Measurements from ENCODE around the gene NOS1AP. TPM values are rescaled to one million over a fixed set of nuclear protein-coding genes. Genes with fewer than 3 reads are reported as not detected.

Gene NOS1AP
- total RNA-seq, 1 experiment from 2014 or later = 5.3 TPM

DNA sequence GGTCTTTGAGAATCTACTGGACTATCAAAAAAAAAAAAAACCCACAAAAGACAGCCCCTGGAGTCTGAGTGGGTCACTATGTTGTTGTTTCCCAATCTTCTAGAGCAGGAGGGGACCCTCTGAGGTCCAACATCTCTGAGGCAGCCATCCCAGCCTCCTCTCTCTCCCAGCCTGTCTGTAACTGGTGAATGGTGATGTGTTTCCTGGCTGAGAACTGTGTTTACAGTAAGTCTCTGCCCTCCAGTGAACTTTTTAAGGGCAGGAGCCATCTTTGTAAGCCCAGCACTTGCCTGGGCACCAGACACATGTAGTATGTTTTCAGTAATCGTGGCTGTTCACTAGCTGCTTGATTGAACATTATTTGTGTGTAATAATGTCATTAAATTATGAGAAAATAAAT is 221.5 kb downstream of the NOS1AP start (continued):
- TF ChIP-seq REST (IDR thresholded peaks at IDR 0.05; ENCODE audit: low read depth) (no peak), YY1 (IDR thresholded peaks at IDR 0.05; ENCODE audit: extremely low read depth, insufficient replicate concordance, low read depth, low read length) (no peak), ZFX (IDR thresholded peaks at IDR 0.05) (no peak), ZNF274 (IDR thresholded peaks at IDR 0.05; ENCODE audit: low read depth, low read length) (no peak), CTCF (IDR thresholded peaks at IDR 0.05 in 2 of 3, conservative IDR thresholded peaks at IDR 0.05 in 1 of 3; ENCODE audit: borderline replicate concordance in 1 of 3, insufficient read depth in 1 of 3, low read depth in 2 of 3, low read length in 2 of 3) (no peak), SP1 (IDR thresholded peaks at IDR 0.05; ENCODE audit: low read depth) (no peak)
- TF ChIP-seq, protein P1, sequence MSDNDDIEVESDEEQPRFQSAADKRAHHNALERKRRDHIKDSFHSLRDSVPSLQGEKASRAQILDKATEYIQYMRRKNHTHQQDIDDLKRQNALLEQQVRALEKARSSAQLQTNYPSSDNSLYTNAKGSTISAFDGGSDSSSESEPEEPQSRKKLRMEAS (IDR thresholded peaks at IDR 0.05) = no peak

DNA sequence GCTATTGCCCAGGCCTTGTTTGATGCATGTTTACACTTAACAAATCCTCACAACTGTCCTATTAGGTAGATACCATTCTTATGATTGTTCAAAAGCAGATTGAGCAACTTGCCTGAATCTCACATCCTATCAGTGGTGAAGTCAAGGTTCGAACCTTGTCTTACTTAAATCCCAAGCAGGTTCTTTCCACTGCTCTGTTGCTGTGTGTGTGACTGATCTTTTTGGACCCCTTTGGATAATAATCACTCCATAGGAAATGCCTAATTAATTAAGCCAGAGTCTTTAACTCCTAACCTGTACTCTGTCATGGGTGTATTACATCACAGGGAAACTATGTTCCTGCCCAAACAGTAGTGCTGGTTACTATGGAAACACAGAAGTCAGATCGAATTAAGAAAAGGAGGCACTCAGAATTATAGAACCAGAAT is 222.9 kb downstream of the NOS1AP start:
- Histone ChIP-seq H3K4me3 (replicated peaks in 1 of 2; ENCODE audit: low read depth in 1 of 2, low read length in 2 of 2) (no peak overlapping the region), H3K9me3 (ENCODE audit: control insufficient read depth in 1 of 2, insufficient read depth in 1 of 2, low read depth in 1 of 2, low read length in 2 of 2) (no peaks in the 10 kb centered on the region), H3K9ac (ENCODE audit: low read length) (no peak overlapping the region), H3K9me2 (ENCODE audit: insufficient read depth) (no peaks in the 10 kb centered on the region), H3K27ac (ENCODE audit: low read depth, low read length) (no peak overlapping the region), H3K79me2 (ENCODE audit: insufficient read depth, low read length) (no peaks in the 10 kb centered on the region), H3K4me1 (ENCODE audit: control insufficient read depth in 1 of 2, insufficient read depth in 2 of 2, low read length in 2 of 2) (peaks cover 0 to 5% of the 10 kb centered on the region in 2 experiments; a peak in 2 of 4 replicates), H3K36me3 (ENCODE audit: control insufficient read depth in 1 of 2, insufficient read depth in 2 of 2, low read length in 2 of 2) (no peaks in the 10 kb centered on the region), H3K27me3 (ENCODE audit: insufficient read depth, low read length) (no peaks in the 10 kb centered on the region), H4K20me1 (ENCODE audit: insufficient read depth) (no peaks in the 10 kb centered on the region), H2AFZ (ENCODE audit: low read depth, low read length, poor library complexity, severe bottlenecking) (no peak overlapping the region), H3K4me2 (ENCODE audit: low read length) (no peak overlapping the region)
- ChIA-PET RAD21 (ENCODE audit: low non-redundant PET in 1 of 2, low total read pairs in 2 of 2, uncharacterized antibody in 2 of 2, unreplicated experiment in 2 of 2) (no interaction called here), CTCF (no interaction called here), POLR2A (no interaction called here)
- TF ChIP-seq POLR2AphosphoS5 (IDR thresholded peaks at IDR 0.05; ENCODE audit: low read depth, low read length) (no peak), EZH2phosphoT487 (IDR thresholded peaks at IDR 0.05; ENCODE audit: borderline replicate concordance) (no peak), FOSL1 (IDR thresholded peaks at IDR 0.05; ENCODE audit: low read depth) (no peak), CTCF (IDR thresholded peaks at IDR 0.05 in 2 of 3, conservative IDR thresholded peaks at IDR 0.05 in 1 of 3; ENCODE audit: borderline replicate concordance in 1 of 3, insufficient read depth in 1 of 3, low read depth in 2 of 3, low read length in 2 of 3) (no peak), EZH2 (IDR thresholded peaks at IDR 0.05) (no peak), CBX3 (IDR thresholded peaks at IDR 0.05; ENCODE audit: low read depth) (no peak), RAD21 (IDR thresholded peaks at IDR 0.05; ENCODE audit: low read depth) (no peak), ELF1 (IDR thresholded peaks at IDR 0.05; ENCODE audit: borderline replicate concordance, low read depth) (no peak), SP1 (IDR thresholded peaks at IDR 0.05; ENCODE audit: low read depth) (no peak), ZFX (IDR thresholded peaks at IDR 0.05) (no peak)
- TF ChIP-seq, protein P1 (IDR thresholded peaks at IDR 0.05) = no peak
- no TSS peak for BruUV-seq (replicated peaks)
- intact Hi-C loops (cut with micrococcal nuclease) = no loop called here
- ATAC-seq = no peak
- DNase-seq (ENCODE audit: low read depth, low spot score) = no peak
